T-helper 9 cell (primary cell): Measurements from ENCODE around the gene TEAD4.

ENCODE experiments used
- DNase-seq: peaks from one replicate; pipeline ENCODE4 v3.0.0-alpha.2; 2020

TEAD4 gene

GRCh38 chr12:3003357-3003992 lies 44.3 kb downstream of the TEAD4 start:
- DNase-seq = no peak

GRCh38 chr12:3004655-3005565 lies 45.7 kb downstream of the TEAD4 start:
- no peak for DNase-seq

GRCh38 chr12:3005736-3006135 lies 46.5 kb downstream of the TEAD4 start:
- DNase-seq = no peak

GRCh38 chr12:3009780-3010179 lies 50.6 kb downstream of the TEAD4 start:
- DNase-seq = no peak

GRCh38 chr12:3010214-3010930 lies 51.2 kb downstream of the TEAD4 start:
- no peak for DNase-seq

GRCh38 chr12:3012786-3013185 lies 53.6 kb downstream of the TEAD4 start:
- DNase-seq = no peak

- no peak for DNase-seq
These were observed 55.4 kb downstream of the TEAD4 start for GRCh38 chr12:3014641-3015040.

GRCh38 chr12:3015356-3015755 lies 56.2 kb downstream of the TEAD4 start:
- DNase-seq = no peak

GRCh38 chr12:3016191-3016590 lies 57.0 kb downstream of the TEAD4 start:
- no peak for DNase-seq

GRCh38 chr12:3017281-3017680 lies 58.1 kb downstream of the TEAD4 start:
- no peak for DNase-seq

- no peak for DNase-seq
These were observed 59.2 kb downstream of the TEAD4 start for GRCh38 chr12:3018284-3019004.

GRCh38 chr12:3019005-3019680 lies 59.9 kb downstream of the TEAD4 start:
- no peak for DNase-seq

- DNase-seq = no peak
These were observed 61.2 kb downstream of the TEAD4 start for GRCh38 chr12:3020399-3020798.

GRCh38 chr12:3020850-3021435 lies 61.7 kb downstream of the TEAD4 start:
- no peak for DNase-seq

GRCh38 chr12:3022411-3022810 lies 63.2 kb downstream of the TEAD4 start:
- no peak for DNase-seq

GRCh38 chr12:3022961-3023360 lies 63.8 kb downstream of the TEAD4 start:
- no peak for DNase-seq

GRCh38 chr12:3028108-3028507 lies 68.9 kb downstream of the TEAD4 start:
- DNase-seq = no peak

GRCh38 chr12:3030821-3031429 lies 71.7 kb downstream of the TEAD4 start:
- DNase-seq = no peak

GRCh38 chr12:3032161-3032560 lies 73.0 kb downstream of the TEAD4 start:
- no peak for DNase-seq

GRCh38 chr12:3032770-3033538 lies 73.8 kb downstream of the TEAD4 start:
- no peak for DNase-seq

- DNase-seq = no peak
These were observed 74.3 kb downstream of the TEAD4 start for GRCh38 chr12:3033539-3033867.
